ENCODE data around the gene TRAF2. TPM values are rescaled to one million over a fixed set of nuclear protein-coding genes. Genes with fewer than 3 reads are reported as not detected.

The TRAF2 gene
- total RNA-seq, 2 experiments from 2014 or later = 39.4 to 49.4 TPM

- peaks cover 7% of the 10 kb centered on the region for H3K36me3 Mint-ChIP-seq (ENCODE audit: low read depth)
- no peak overlapping the region for H3K27ac Mint-ChIP-seq
- ChIA-PET CTCF (interaction anchor here (0.5 to 2.2 kb wide), 4 partner anchors 13 to 132 kb away, joined by 3 to 8 read pairs (median 4); no protein-coding TSS in a partner anchor), POLR2A (no interaction called here)
- H3K4me1 Mint-ChIP-seq = peaks cover 9% of the 10 kb centered on the region
- H3K27me3 Mint-ChIP-seq = no peaks in the 10 kb centered on the region
- H3K4me3 Mint-ChIP-seq = no peak overlapping the region
- peaks cover 7% of the 10 kb centered on the region for H3K9me3 Mint-ChIP-seq
- DNase-seq = no peak
Observed at GRCh38 chr9:136952321-136952850, 66.1 kb downstream of the TRAF2 start.

GRCh38 chr9:136952876-136953770 is 66.8 kb downstream of the TRAF2 start:
- Mint-ChIP-seq H3K4me1 (peaks cover 9% of the 10 kb centered on the region), H3K4me3 (no peak overlapping the region), H3K27ac (no peak overlapping the region), H3K9me3 (peaks cover 7% of the 10 kb centered on the region), H3K36me3 (ENCODE audit: low read depth) (peaks cover 7% of the 10 kb centered on the region), H3K27me3 (no peaks in the 10 kb centered on the region)
- no peak for DNase-seq
- ChIA-PET CTCF (interaction anchor here (0.8 to 1.7 kb wide), 4 partner anchors 12 to 82 kb away, joined by 3 to 4 read pairs (median 4); no protein-coding TSS in a partner anchor), POLR2A (no interaction called here)

- H3K4me3 Mint-ChIP-seq = no peak overlapping the region
Observed at GRCh38 chr9:136953771-136954269, 67.5 kb downstream of the TRAF2 start.

GRCh38 chr9:136954270-136955083 is 68.2 kb downstream of the TRAF2 start:
- peaks cover 7% of the 10 kb centered on the region for H3K36me3 Mint-ChIP-seq (ENCODE audit: low read depth)
- H3K27ac Mint-ChIP-seq = no peak overlapping the region
- POLR2A ChIA-PET = interaction anchor here (0.7 kb wide), 1 partner anchor 73 kb away, joined by 3 read pairs; no protein-coding TSS in a partner anchor
- no peaks in the 10 kb centered on the region for H3K27me3 Mint-ChIP-seq
- H3K9me3 Mint-ChIP-seq = peaks cover 7% of the 10 kb centered on the region
- CTCF ChIA-PET = interaction anchor here (0.7 to 1.6 kb wide), 3 partner anchors 10 to 81 kb away, joined by 3 to 4 read pairs (median 3); partner anchors contain the start of genes C8G and FBXW5
- no peak for DNase-seq
- H3K4me3 Mint-ChIP-seq = no peak overlapping the region
- H3K4me1 Mint-ChIP-seq = peaks cover 12% of the 10 kb centered on the region

More at GRCh38 chr9:136953771-136954269, 67.5 kb downstream of the TRAF2 start:
- H3K27me3 Mint-ChIP-seq = no peaks in the 10 kb centered on the region
- H3K27ac Mint-ChIP-seq = no peak overlapping the region
- POLR2A ChIA-PET = interaction anchor here (0.7 kb wide), 1 partner anchor 73 kb away, joined by 3 read pairs; no protein-coding TSS in a partner anchor
- CTCF ChIA-PET = interaction anchor here (0.7 to 1.7 kb wide), 4 partner anchors 9 to 82 kb away, joined by 3 to 4 read pairs (median 4); partner anchors contain the start of genes C8G and FBXW5
- DNase-seq = no peak
- peaks cover 11% of the 10 kb centered on the region for H3K4me1 Mint-ChIP-seq
- H3K9me3 Mint-ChIP-seq = peaks cover 7% of the 10 kb centered on the region
- peaks cover 7% of the 10 kb centered on the region for H3K36me3 Mint-ChIP-seq (ENCODE audit: low read depth)

GRCh38 chr9:136955202-136955942 is 69.1 kb downstream of the TRAF2 start:
- CTCF ChIA-PET = interaction anchor here (1.4 kb wide), 1 partner anchor 75 kb away, joined by 3 read pairs; no protein-coding TSS in a partner anchor
- POLR2A ChIA-PET = no interaction called here
- no peak for DNase-seq
- peaks cover 13% of the 10 kb centered on the region for H3K4me1 Mint-ChIP-seq
- no peak overlapping the region for H3K4me3 Mint-ChIP-seq
- no peaks in the 10 kb centered on the region for H3K27me3 Mint-ChIP-seq
- peaks cover 7% of the 10 kb centered on the region for H3K9me3 Mint-ChIP-seq
- H3K27ac Mint-ChIP-seq = peak overlapping the region; percentile 36
- peaks cover 7% of the 10 kb centered on the region for H3K36me3 Mint-ChIP-seq (ENCODE audit: low read depth)

- Mint-ChIP-seq H3K27me3 (no peaks in the 10 kb centered on the region), H3K4me1 (peaks cover 17% of the 10 kb centered on the region), H3K27ac (no peak overlapping the region), H3K9me3 (peaks cover 7% of the 10 kb centered on the region), H3K36me3 (ENCODE audit: low read depth) (peaks cover 7% of the 10 kb centered on the region), H3K4me3 (no peak overlapping the region)
- POLR2A ChIA-PET = no interaction called here
- no peak for DNase-seq
- CTCF ChIA-PET = no interaction called here
Observed at GRCh38 chr9:136955943-136956335, 69.6 kb downstream of the TRAF2 start.

- CTCF ChIA-PET = no interaction called here
Observed at GRCh38 chr9:136956604-136957003, 70.3 kb downstream of the TRAF2 start.

GRCh38 chr9:136957461-136957860 is 71.1 kb downstream of the TRAF2 start:
- DNase-seq = no peak
- no peak overlapping the region for H3K27ac Mint-ChIP-seq
- ChIA-PET POLR2A (no interaction called here), CTCF (no interaction called here)
- H3K9me3 Mint-ChIP-seq = peaks cover 7% of the 10 kb centered on the region
- peaks cover 7% of the 10 kb centered on the region for H3K36me3 Mint-ChIP-seq (ENCODE audit: low read depth)
- H3K4me1 Mint-ChIP-seq = peaks cover 19% of the 10 kb centered on the region
- no peak overlapping the region for H3K4me3 Mint-ChIP-seq
- H3K27me3 Mint-ChIP-seq = no peaks in the 10 kb centered on the region

More at GRCh38 chr9:136956604-136957003, 70.3 kb downstream of the TRAF2 start:
- Mint-ChIP-seq H3K9me3 (peaks cover 7% of the 10 kb centered on the region), H3K4me3 (no peak overlapping the region), H3K36me3 (ENCODE audit: low read depth) (peaks cover 7% of the 10 kb centered on the region), H3K4me1 (peaks cover 19% of the 10 kb centered on the region), H3K27me3 (no peaks in the 10 kb centered on the region), H3K27ac (peak overlapping the region; percentile 1)
- no peak for DNase-seq
- POLR2A ChIA-PET = no interaction called here

- Mint-ChIP-seq H3K4me3 (no peak overlapping the region), H3K27ac (peak overlapping the region; percentile 50), H3K9me3 (peaks cover 7% of the 10 kb centered on the region), H3K36me3 (ENCODE audit: low read depth) (peaks cover 7% of the 10 kb centered on the region), H3K27me3 (no peaks in the 10 kb centered on the region), H3K4me1 (peaks cover 21% of the 10 kb centered on the region)
- ChIA-PET CTCF (no interaction called here), POLR2A (no interaction called here)
- no peak for DNase-seq
Observed at GRCh38 chr9:136957901-136958300, 71.6 kb downstream of the TRAF2 start.

- Mint-ChIP-seq H3K4me1 (peaks cover 27% of the 10 kb centered on the region), H3K36me3 (ENCODE audit: low read depth) (peaks cover 7% of the 10 kb centered on the region), H3K27ac (no peak overlapping the region), H3K9me3 (peaks cover 7% of the 10 kb centered on the region), H3K27me3 (no peaks in the 10 kb centered on the region), H3K4me3 (no peak overlapping the region)
- DNase-seq = no peak
- POLR2A ChIA-PET = no interaction called here
- CTCF ChIA-PET = no interaction called here
Observed at GRCh38 chr9:136958473-136958872, 72.2 kb downstream of the TRAF2 start.

GRCh38 chr9:136958898-136959850 is 72.9 kb downstream of the TRAF2 start:
- H3K27me3 Mint-ChIP-seq = no peaks in the 10 kb centered on the region
- H3K4me3 Mint-ChIP-seq = no peak overlapping the region
- ChIA-PET CTCF (interaction anchor here (1.2 kb wide), 1 partner anchor 70 kb away, joined by 4 read pairs; no protein-coding TSS in a partner anchor), POLR2A (no interaction called here)
- no peak for DNase-seq
- H3K27ac Mint-ChIP-seq = peak overlapping the region; percentile 46
- H3K4me1 Mint-ChIP-seq = peaks cover 28% of the 10 kb centered on the region
- peaks cover 7% of the 10 kb centered on the region for H3K9me3 Mint-ChIP-seq
- H3K36me3 Mint-ChIP-seq (ENCODE audit: low read depth) = peaks cover 7% of the 10 kb centered on the region
